H1 (cell line): ENCODE results near the gene ZMYM2. TPM values are rescaled to one million over a fixed set of nuclear protein-coding genes. Genes with fewer than 3 reads are reported as not detected.
A peak's percentile ranks its signal among the peaks of the same experiment; 100 is the strongest.

Experiments used
- CTCF ChIA-PET: fragments of 300-600 bp; sonication (Branson Sonifier 250); formaldehyde crosslinking; loops from one replicate; lab custom pipeline; 2021; ENCODE audit not compliant: partially characterized antibody; lab: Charles Lee
- POLR2A ChIA-PET: fragments of 300-600 bp; sonication (Branson Sonifier 250); formaldehyde crosslinking; loops from one replicate; lab custom pipeline; 2021; ENCODE audit warnings: inconsistent platforms; ENCODE audit not compliant: partially characterized antibody; lab: Charles Lee
- DNase-seq, 2 experiments: peaks; one replicate each; pipeline versions ENCODE4 v3.0.0 to v3.0.0-alpha.2; 2010 to 2022; ENCODE audit warnings: low spot score in 2 of 2, low read depth in 1 of 2, mixed read lengths in 1 of 2
- FAIRE-seq: peaks from 2 replicates; lab custom pipeline; 2011; peaks lifted over from hg19 to GRCh38; lab: Jason Lieb, UNC
- H2AFZ ChIP-seq: 2 replicates; pipeline ENCODE4 v1.8.1; 2012; ENCODE audit warnings: low read length, inconsistent platforms
- H2AK5ac ChIP-seq: 2 replicates; pipeline ENCODE4 v1.6.1; 2013; ENCODE audit warnings: low read depth, low read length
- H2BK120ac ChIP-seq: replicated peaks from 2 replicates; pipeline ENCODE3; 2013; ENCODE audit warnings: low read depth, low read length, inconsistent platforms
- H2BK12ac ChIP-seq: 2 replicates; pipeline ENCODE4 v1.6.1; 2013; ENCODE audit warnings: low read depth, low read length
- H2BK15ac ChIP-seq: 2 replicates; pipeline ENCODE4 v1.6.1; 2013; ENCODE audit warnings: low read length
- H2BK20ac ChIP-seq: 2 replicates; pipeline ENCODE4 v1.6.1; 2013; ENCODE audit warnings: low read length
- H2BK5ac ChIP-seq: 2 replicates; pipeline ENCODE4 v1.6.1; 2013; ENCODE audit warnings: low read depth, low read length
- H3K14ac ChIP-seq: 2 replicates; pipeline ENCODE4 v1.6.1; 2013; ENCODE audit warnings: inconsistent platforms; ENCODE audit not compliant: insufficient read length
- H3K18ac ChIP-seq: 2 replicates; pipeline ENCODE4 v1.6.1; 2013; ENCODE audit warnings: low read length; ENCODE audit errors: extremely low read depth
- H3K23ac ChIP-seq: 2 replicates; pipeline ENCODE4 v1.6.1; 2013; ENCODE audit warnings: inconsistent platforms; ENCODE audit not compliant: insufficient read length
- H3K23me2 ChIP-seq: 2 replicates; pipeline ENCODE4 v1.6.1; 2013; ENCODE audit warnings: low read depth, low read length
- H3K27ac ChIP-seq: 2 replicates; pipeline ENCODE4 v1.6.1; 2011; ENCODE audit warnings: low read depth, low read length, inconsistent platforms
- H3K27me3 ChIP-seq, 4 experiments: replicated peaks in 1 of 4; 1 replicate in 1 of 4; 2 replicates in 3 of 4; pipeline versions ENCODE4 v1.6.1 to v1.8.1; 2011 to 2013; ENCODE audit warnings: low read length in 3 of 4, mild to moderate bottlenecking in 3 of 4, inconsistent platforms in 2 of 4, mixed read lengths in 2 of 4, moderate library complexity in 1 of 4; ENCODE audit not compliant: control insufficient read depth in 3 of 4, insufficient read depth in 3 of 4; ENCODE audit errors: extremely low read depth in 1 of 4
- H3K36me3 ChIP-seq, 4 experiments: 2 replicates each; pipeline versions ENCODE4 v1.6.1 to v1.8.1; 2011 to 2013; ENCODE audit warnings: mild to moderate bottlenecking in 4 of 4, low read length in 3 of 4, moderate library complexity in 2 of 4, control low read depth in 1 of 4, inconsistent platforms in 1 of 4; ENCODE audit not compliant: insufficient read depth in 4 of 4, control insufficient read depth in 2 of 4
- H3K4ac ChIP-seq: replicated peaks from 2 replicates; pipeline ENCODE3; 2013; ENCODE audit warnings: low read length, low read depth, mixed read lengths, inconsistent platforms; ENCODE audit not compliant: insufficient read length
- H3K4me1 ChIP-seq, 4 experiments: replicated peaks in 1 of 4; 1 replicate in 1 of 4; 2 replicates in 3 of 4; pipeline versions ENCODE4 v1.6.1 to v1.8.1; 2011 to 2013; ENCODE audit warnings: low read length in 3 of 4, inconsistent platforms in 2 of 4, mixed read lengths in 1 of 4; ENCODE audit not compliant: insufficient read depth in 4 of 4, control insufficient read depth in 3 of 4
- H3K4me2 ChIP-seq, 2 experiments: 2 replicates each; pipeline versions ENCODE4 v1.6.1 to v1.8.1; 2011 to 2013; ENCODE audit warnings: low read depth in 2 of 2, low read length in 2 of 2, control low read depth in 1 of 2, inconsistent platforms in 1 of 2, mild to moderate bottlenecking in 1 of 2; ENCODE audit not compliant: insufficient read depth in 1 of 2
- H3K4me3 ChIP-seq, 4 experiments: fragments of 200-600, 300-600 bp in 1 of 4; sonication (generic), shearing (Covaris generic), sonication (Bioruptor Twin) in 1 of 4; 2 replicates each; pipeline versions ENCODE4 v1.5.1 to v1.8.1; 2011 to 2016; ENCODE audit warnings: low read length in 4 of 4, low read depth in 3 of 4, control low read depth in 2 of 4, inconsistent platforms in 2 of 4, mild to moderate bottlenecking in 2 of 4, mixed read lengths in 1 of 4, moderate library complexity in 1 of 4; ENCODE audit not compliant: insufficient read depth in 2 of 4; ENCODE audit errors: extremely low read depth in 1 of 4
- H3K56ac ChIP-seq: replicated peaks from 2 replicates; pipeline ENCODE3; 2013; ENCODE audit warnings: low read depth, mild to moderate bottlenecking, mixed read lengths, low read length, inconsistent platforms; ENCODE audit not compliant: insufficient read length
- H3K79me1 ChIP-seq: 2 replicates; pipeline ENCODE4 v1.6.1; 2013; ENCODE audit warnings: low read depth, low read length, control low read depth
- H3K79me2 ChIP-seq, 2 experiments: 2 replicates each; pipeline versions ENCODE4 v1.6.1 to v1.8.1; 2012 to 2013; ENCODE audit warnings: low read length in 2 of 2, mild to moderate bottlenecking in 2 of 2, inconsistent platforms in 1 of 2; ENCODE audit not compliant: insufficient read depth in 2 of 2, control insufficient read depth in 1 of 2
- H3K9ac ChIP-seq, 4 experiments: replicated peaks in 1 of 4; 1 replicate in 1 of 4; 2 replicates in 3 of 4; pipeline versions ENCODE4 v1.6.1 to v1.8.1; 2011 to 2013; ENCODE audit warnings: low read depth in 3 of 4, low read length in 3 of 4, control low read depth in 2 of 4, mild to moderate bottlenecking in 2 of 4, moderate library complexity in 2 of 4, inconsistent platforms in 1 of 4; ENCODE audit errors: extremely low read depth in 1 of 4
- H3K9me3 ChIP-seq, 2 experiments: 2 replicates each; pipeline versions ENCODE4 v1.6.1 to v1.8.1; 2012 to 2013; ENCODE audit warnings: mild to moderate bottlenecking in 2 of 2, moderate library complexity in 2 of 2, control low read depth in 1 of 2, inconsistent platforms in 1 of 2, low read depth in 1 of 2, low read length in 1 of 2, mixed read lengths in 1 of 2; ENCODE audit not compliant: insufficient read depth in 2 of 2
- H4K20me1 ChIP-seq, 2 experiments: replicated peaks in 1 of 2; 2 replicates each; pipeline versions ENCODE3 to v1.8.1; 2011 to 2013; ENCODE audit warnings: inconsistent platforms in 2 of 2, low read length in 2 of 2, mild to moderate bottlenecking in 1 of 2; ENCODE audit not compliant: insufficient read depth in 2 of 2, control insufficient read depth in 1 of 2
- H4K5ac ChIP-seq: 2 replicates; pipeline ENCODE4 v1.6.1; 2013; ENCODE audit warnings: low read length, low read depth, mixed read lengths, inconsistent platforms; ENCODE audit not compliant: insufficient read length
- H4K8ac ChIP-seq: 2 replicates; pipeline ENCODE4 v1.8.0; 2013; ENCODE audit warnings: mild to moderate bottlenecking, moderate library complexity, low read length, inconsistent platforms; ENCODE audit not compliant: insufficient read depth; ENCODE audit errors: extremely low read depth
- H4K91ac ChIP-seq: replicated peaks from 2 replicates; pipeline ENCODE3; 2013; ENCODE audit warnings: low read length, mixed read lengths, inconsistent platforms; ENCODE audit not compliant: insufficient read length
- ASH2L ChIP-seq: fragments of 200-600, 300-600 bp; sonication (generic); IDR thresholded peaks from one replicate; pipeline ENCODE4 v1.7.1; 2017; ENCODE audit warnings: low read length
- BACH1 ChIP-seq: IDR thresholded peaks from 2 replicates; pipeline ENCODE4 v1.6.1; 2012; ENCODE audit warnings: low read length, improper control_type of control experiment
- EZH2 ChIP-seq: fragments of 200-600 bp; sonication (generic); IDR thresholded peaks from 2 replicates; pipeline ENCODE4 v1.7.1; 2012; ENCODE audit warnings: low read depth, mild to moderate bottlenecking, moderate library complexity, low read length, inconsistent platforms; ENCODE audit not compliant: severe bottlenecking
- FOSL1 ChIP-seq: IDR thresholded peaks from 2 replicates; pipeline ENCODE4 v1.6.1; 2011; ENCODE audit warnings: mild to moderate bottlenecking, low read depth, low read length, moderate library complexity; ENCODE audit not compliant: insufficient read depth
- GTF2F1 ChIP-seq: IDR thresholded peaks from 2 replicates; pipeline ENCODE4 v1.6.1; 2012; ENCODE audit warnings: low read depth, low read length, improper control_type of control experiment, borderline replicate concordance
- PHF8 ChIP-seq: fragments of 200-600 bp; sonication (generic); conservative IDR thresholded peaks from 2 replicates; pipeline ENCODE4 v1.7.1; 2012; ENCODE audit warnings: low read depth, mild to moderate bottlenecking, inconsistent platforms, low read length, moderate library complexity
- SAP30 ChIP-seq: fragments of 300-600 bp; sonication (generic); IDR thresholded peaks from 2 replicates; pipeline ENCODE4 v1.7.1; 2012; ENCODE audit warnings: low read length, moderate library complexity, mild to moderate bottlenecking, inconsistent platforms; ENCODE audit not compliant: insufficient read depth, insufficient replicate concordance
- SP1 ChIP-seq: IDR thresholded peaks from 2 replicates; pipeline ENCODE4 v1.6.1; 2011; ENCODE audit warnings: low read depth, low read length
- WGBS, 2 experiments: shearing (Covaris generic) in 1 of 2; methylation state at CpG; one replicate each; pipeline versions ENCODE4 v1.1.6 to v1.1.7; 2013 to 2015; ENCODE audit warnings: low lambda C conversion rate in 2 of 2, mixed read lengths in 2 of 2, inconsistent platforms in 1 of 2, low coverage in 1 of 2, missing lambda C conversion rate in 1 of 2; ENCODE audit not compliant: insufficient replicate concordance in 2 of 2, insufficient coverage in 1 of 2, insufficient read length in 1 of 2; ENCODE audit errors: extremely low coverage in 1 of 2, missing lambda C conversion rate in 1 of 2; 5-methylcytosine and 5-hydroxymethylcytosine counted together
- polyA plus RNA-seq, 7 experiments: library from polyadenylated mRNA; depleted of rRNA in 3 of 7; stranded (reverse) in 5 of 7; unstranded in 2 of 7; fragments of >200 nt in 5 of 7; fragments of 200-250 nt in 2 of 7; gene quantifications; 1 replicate in 5 of 7; 2 replicates in 1 of 7; 4 replicates in 1 of 7; pipeline versions ENCODE4 v1.2.1 to v1.2.3, GENCODE V29; 2011 to 2013; ENCODE audit warnings: missing spikeins in 2 of 7, mixed read lengths in 2 of 7
- total RNA-seq: library from RNA; stranded (reverse); fragmentation: NEBNext Ultra II Directional; extraction: Animal tissue kit (Norgen Biotek cat#: 25700); gene quantifications from 2 replicates; pipeline ENCODE4 v1.2.1, GENCODE V29; 2021
- TF ChIP-seq, protein P1 (sequence below): IDR thresholded peaks from 2 replicates; pipeline ENCODE4 v1.6.1; 2012; ENCODE audit warnings: low read length, inconsistent platforms

ZMYM2 gene
- total and polyA plus RNA-seq, 2 of the 8 experiments (the other 6 are each of a cell fraction or from before 2014, with no cell fraction given) = 41.2 to 159 TPM

GRCh38 chr13:20127562-20128458 lies 169.3 kb downstream of the ZMYM2 start:
- Histone ChIP-seq H3K4me2 (peak overlapping the region; percentile 89 to 98), H2BK20ac (no peak overlapping the region), H3K27ac (no peak overlapping the region), H2AFZ (peak overlapping the region; percentile 64; the same call in 1 of the 2 replicates), H3K4me1 (peaks cover 0 to 7% (median 2%) of the 10 kb centered on the region in 4 experiments; a peak in 4 of 7 replicates), H3K9me3 (no peaks in the 10 kb centered on the region), H3K9ac (no peak overlapping the region), H3K4ac (no peak overlapping the region), H3K18ac (peak overlapping the region; percentile 68; the same call in 1 of the 2 replicates), H3K79me2 (no peaks in the 10 kb centered on the region), H2BK15ac (no peak overlapping the region), H4K8ac (peak overlapping the region; percentile 62), H3K36me3 (no peaks in the 10 kb centered on the region), H3K23me2 (peaks cover 25% of the 10 kb centered on the region), H3K4me3 (peak overlapping the region; percentile 47 to 65 (median 58)), H2BK12ac (no peak overlapping the region), H3K23ac (no peak overlapping the region), H4K5ac (no peak overlapping the region), H3K79me1 (no peaks in the 10 kb centered on the region), H4K20me1 (no peaks in the 10 kb centered on the region), H2BK5ac (peak overlapping the region; percentile 47; the same call in 1 of the 2 replicates), H2AK5ac (no peak overlapping the region), H4K91ac (peak overlapping the region; percentile 12), H3K27me3 (peaks cover 0 to 20% (median 15%) of the 10 kb centered on the region in 4 experiments; a peak in 6 of 7 replicates), H3K56ac (peak overlapping the region; percentile 56), H3K14ac (no peak overlapping the region), H2BK120ac (no peak overlapping the region)
- ChIA-PET POLR2A (interaction anchor here (0.7 to 1.7 kb wide), 5 partner anchors 9 to 172 kb away, joined by 3 to 11 read pairs (median 4); no protein-coding TSS in a partner anchor), CTCF (interaction anchor here (0.6 to 2.8 kb wide), 14 partner anchors 9 to 368 kb away, joined by 3 to 12 read pairs (median 8); partner anchors contain the start of gene GJA3)
- FAIRE-seq = no peak
- WGBS, 2 experiments = 3% methylated on average over 82 of the region's 82 CpGs; no CpG with 5 or more reads in 1 of the 2 experiments
- peak in 1 of 2 experiments; percentile 84 for DNase-seq
- TF ChIP-seq PHF8 = peak; percentile 29; the same call in 1 of the 2 replicates
- no peak for TF ChIP-seq BACH1
- TF ChIP-seq GTF2F1 = no peak
- no peak for TF ChIP-seq SP1
- peak; percentile 36 for TF ChIP-seq EZH2
- no peak for TF ChIP-seq FOSL1
- TF ChIP-seq ASH2L = peak; percentile 66
- TF ChIP-seq SAP30 = no peak
- TF ChIP-seq, protein P1, sequence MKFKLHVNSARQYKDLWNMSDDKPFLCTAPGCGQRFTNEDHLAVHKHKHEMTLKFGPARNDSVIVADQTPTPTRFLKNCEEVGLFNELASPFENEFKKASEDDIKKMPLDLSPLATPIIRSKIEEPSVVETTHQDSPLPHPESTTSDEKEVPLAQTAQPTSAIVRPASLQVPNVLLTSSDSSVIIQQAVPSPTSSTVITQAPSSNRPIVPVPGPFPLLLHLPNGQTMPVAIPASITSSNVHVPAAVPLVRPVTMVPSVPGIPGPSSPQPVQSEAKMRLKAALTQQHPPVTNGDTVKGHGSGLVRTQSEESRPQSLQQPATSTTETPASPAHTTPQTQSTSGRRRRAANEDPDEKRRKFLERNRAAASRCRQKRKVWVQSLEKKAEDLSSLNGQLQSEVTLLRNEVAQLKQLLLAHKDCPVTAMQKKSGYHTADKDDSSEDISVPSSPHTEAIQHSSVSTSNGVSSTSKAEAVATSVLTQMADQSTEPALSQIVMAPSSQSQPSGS = no peak
